ENCODE measurements around the gene CDH1. TPM values are rescaled to one million over a fixed set of nuclear protein-coding genes. Genes with fewer than 3 reads are reported as not detected.

Gene CDH1
- total and polyA plus RNA-seq, 7 experiments from 2014 or later, result 0.34 to 1.3 (median 1.2) TPM; not detected in 4

DNA sequence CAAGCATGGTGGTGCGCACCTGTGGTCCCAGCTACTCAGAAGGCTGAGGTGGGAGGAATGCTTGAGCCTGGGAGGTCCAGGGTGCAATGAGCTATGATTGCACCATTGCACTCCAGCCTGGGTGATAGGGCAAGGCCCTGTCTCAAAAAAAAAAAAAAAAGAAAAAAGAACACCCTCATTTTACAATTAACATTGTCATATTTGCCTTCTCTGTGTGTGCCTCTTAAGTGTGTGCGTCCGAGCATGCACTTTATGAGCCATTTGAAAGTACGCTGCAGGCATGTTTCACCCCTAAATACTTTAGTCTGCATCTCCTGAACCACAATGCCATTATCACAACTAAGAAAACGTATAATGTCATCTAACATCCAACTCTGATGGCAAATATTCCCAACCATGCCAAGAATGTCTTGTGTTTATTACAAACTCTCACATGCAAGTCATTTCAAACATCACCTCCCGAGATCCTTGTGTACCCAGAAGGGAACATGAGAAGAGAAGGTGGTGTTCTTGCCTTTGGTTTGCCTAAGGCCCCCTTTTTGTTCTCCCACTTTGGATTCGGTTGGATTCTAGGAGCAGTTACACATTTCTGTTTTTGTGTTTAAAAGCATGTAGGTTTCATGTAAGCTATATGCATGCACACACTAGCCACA, 38.0 kb downstream of the CDH1 start:
- Histone ChIP-seq H3K27ac (ENCODE audit: low read depth, low read length) (no peak overlapping the region), H3K27me3 (ENCODE audit: control insufficient read depth in 2 of 2, insufficient read depth in 2 of 2, low read length in 2 of 2) (no peaks in the 10 kb centered on the region), H3K36me3 (ENCODE audit: control insufficient read depth in 2 of 3, insufficient read depth in 3 of 3, low read length in 3 of 3) (no peaks in the 10 kb centered on the region), H3K9me3 (ENCODE audit: control insufficient read depth in 2 of 3, low read length in 3 of 3) (no peaks in the 10 kb centered on the region), H3K4me3 (ENCODE audit: low read length) (no peak overlapping the region), H3K4me1 (ENCODE audit: control insufficient read depth in 2 of 2, insufficient read depth in 2 of 2, low read length in 2 of 2) (peaks cover 0 to 7% of the 10 kb centered on the region in 2 donors)
- Mint-ChIP-seq H3K4me3 (no peak overlapping the region), H3K27me3 (peaks cover 0 to 32% (median 4%) of the 10 kb centered on the region in 5 donors), H3K27ac (no peak overlapping the region), H3K9me3 (peaks cover 0 to 2% (median 0%) of the 10 kb centered on the region in 11 donors), H3K4me1 (peaks cover 0 to 20% (median 5%) of the 10 kb centered on the region in 7 donors), H3K36me3 (no peaks in the 10 kb centered on the region)
- intact Hi-C loops (cut with micrococcal nuclease), result no loop called here
- DNase-seq, result no peak
- ChIA-PET POLR2A (no interaction called here), CTCF (no interaction called here)
- no peak for ATAC-seq

GRCh38 chr16:68776821-68777485, 39.9 kb downstream of the CDH1 start:
- Histone ChIP-seq H3K4me3 (ENCODE audit: low read length) (no peak overlapping the region), H3K36me3 (ENCODE audit: control insufficient read depth in 2 of 3, insufficient read depth in 3 of 3, low read length in 3 of 3) (no peaks in the 10 kb centered on the region), H3K4me1 (ENCODE audit: control insufficient read depth in 2 of 2, insufficient read depth in 2 of 2, low read length in 2 of 2) (peaks cover 0 to 7% of the 10 kb centered on the region in 2 donors), H3K27ac (ENCODE audit: low read depth, low read length) (no peak overlapping the region), H3K9me3 (ENCODE audit: control insufficient read depth in 2 of 3, low read length in 3 of 3) (no peaks in the 10 kb centered on the region), H3K27me3 (ENCODE audit: control insufficient read depth in 2 of 2, insufficient read depth in 2 of 2, low read length in 2 of 2) (no peaks in the 10 kb centered on the region)
- Mint-ChIP-seq H3K9me3 (peaks cover 0 to 2% (median 0%) of the 10 kb centered on the region in 11 donors), H3K36me3 (no peaks in the 10 kb centered on the region), H3K27me3 (peaks cover 0 to 28% (median 3%) of the 10 kb centered on the region in 5 donors), H3K4me1 (peaks cover 0 to 20% (median 5%) of the 10 kb centered on the region in 7 donors), H3K4me3 (peak overlapping the region in 1 of 10 donors; percentile 49), H3K27ac (peak overlapping the region in 2 of 9 donors; percentile 1 to 20)
- ATAC-seq (peak; percentile 18), DNase-seq (no peak)
- POLR2A ChIA-PET, result no interaction called here
- CTCF ChIA-PET, result interaction anchor here (0.6 kb wide), 1 partner anchor 991 kb away, joined by 6 read pairs; no protein-coding TSS in a partner anchor
- intact Hi-C loops (cut with micrococcal nuclease), result loop anchor here in 1 of 2 donors (2.0 kb wide), 1 partner anchor 20 kb away; no protein-coding TSS in a partner anchor

GRCh38 chr16:68778551-68779231, 41.6 kb downstream of the CDH1 start:
- no peak for ATAC-seq
- CTCF ChIA-PET, result no interaction called here
- no peak overlapping the region for H3K4me3 Mint-ChIP-seq
- H3K9me3 Mint-ChIP-seq, result peaks cover 0 to 2% (median 0%) of the 10 kb centered on the region in 11 donors
- H3K4me1 ChIP-seq (ENCODE audit: control insufficient read depth in 2 of 2, insufficient read depth in 2 of 2, low read length in 2 of 2), result peaks cover 0 to 7% of the 10 kb centered on the region in 2 donors
- no peaks in the 10 kb centered on the region for H3K36me3 Mint-ChIP-seq
- DNase-seq, result no peak
- H3K9me3 ChIP-seq (ENCODE audit: control insufficient read depth in 2 of 3, low read length in 3 of 3), result no peaks in the 10 kb centered on the region
- no peak overlapping the region for H3K27ac ChIP-seq (ENCODE audit: low read depth, low read length)
- no peaks in the 10 kb centered on the region for H3K27me3 ChIP-seq (ENCODE audit: control insufficient read depth in 2 of 2, insufficient read depth in 2 of 2, low read length in 2 of 2)
- H3K36me3 ChIP-seq (ENCODE audit: control insufficient read depth in 2 of 3, insufficient read depth in 3 of 3, low read length in 3 of 3), result no peaks in the 10 kb centered on the region
- no peak overlapping the region for H3K4me3 ChIP-seq (ENCODE audit: low read length)
- peak overlapping the region in 1 of 9 donors; percentile 36 for H3K27ac Mint-ChIP-seq
- POLR2A ChIA-PET, result no interaction called here
- intact Hi-C loops (cut with micrococcal nuclease), result no loop called here
- peaks cover 0 to 23% (median 5%) of the 10 kb centered on the region in 7 donors for H3K4me1 Mint-ChIP-seq
- H3K27me3 Mint-ChIP-seq, result peaks cover 0 to 19% (median 0%) of the 10 kb centered on the region in 5 donors

DNA sequence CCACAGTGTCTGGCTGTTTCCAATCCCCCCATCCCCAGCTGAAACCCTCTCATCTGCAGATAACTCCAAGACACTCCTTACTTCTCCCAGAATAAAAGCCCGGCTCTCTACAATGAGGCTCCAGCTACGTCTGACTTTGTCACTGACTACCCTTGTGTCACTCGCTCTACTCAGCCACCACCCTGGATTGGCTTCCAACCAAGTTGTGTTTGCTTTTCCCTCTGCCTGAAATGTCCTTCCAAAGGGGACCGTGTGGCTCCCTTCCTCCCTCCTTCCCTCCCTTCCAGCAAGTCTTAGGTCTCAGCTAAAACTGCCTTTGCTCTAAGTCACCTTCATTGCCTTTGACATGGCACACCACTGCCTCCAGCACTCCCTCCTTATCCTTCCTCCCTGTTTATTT, 42.8 kb downstream of the CDH1 start:
- Mint-ChIP-seq H3K4me1 (peaks cover 0 to 23% (median 5%) of the 10 kb centered on the region in 7 donors), H3K36me3 (no peaks in the 10 kb centered on the region), H3K27ac (no peak overlapping the region), H3K27me3 (peaks cover 0 to 21% (median 0%) of the 10 kb centered on the region in 5 donors), H3K9me3 (peaks cover 0 to 2% (median 0%) of the 10 kb centered on the region in 11 donors), H3K4me3 (no peak overlapping the region)
- no peak overlapping the region for H3K27ac ChIP-seq (ENCODE audit: low read depth, low read length)
- ChIA-PET POLR2A (no interaction called here), CTCF (no interaction called here)
- H3K36me3 ChIP-seq (ENCODE audit: control insufficient read depth in 2 of 3, insufficient read depth in 3 of 3, low read length in 3 of 3), result no peaks in the 10 kb centered on the region
- H3K27me3 ChIP-seq (ENCODE audit: control insufficient read depth in 2 of 2, insufficient read depth in 2 of 2, low read length in 2 of 2), result no peaks in the 10 kb centered on the region
- intact Hi-C loops (cut with micrococcal nuclease), result no loop called here
- DNase-seq (no peak), ATAC-seq (no peak)
- no peaks in the 10 kb centered on the region for H3K9me3 ChIP-seq (ENCODE audit: control insufficient read depth in 2 of 3, low read length in 3 of 3)
- H3K4me3 ChIP-seq (ENCODE audit: low read length), result no peak overlapping the region
- H3K4me1 ChIP-seq (ENCODE audit: control insufficient read depth in 2 of 2, insufficient read depth in 2 of 2, low read length in 2 of 2), result peaks cover 0 to 7% of the 10 kb centered on the region in 2 donors

GRCh38 chr16:68781784-68782183, 44.7 kb downstream of the CDH1 start:
- Histone ChIP-seq H3K9me3 (ENCODE audit: control insufficient read depth in 2 of 3, low read length in 3 of 3) (no peaks in the 10 kb centered on the region), H3K36me3 (ENCODE audit: control insufficient read depth in 2 of 3, insufficient read depth in 3 of 3, low read length in 3 of 3) (no peaks in the 10 kb centered on the region), H3K27me3 (ENCODE audit: control insufficient read depth in 2 of 2, insufficient read depth in 2 of 2, low read length in 2 of 2) (no peaks in the 10 kb centered on the region), H3K27ac (ENCODE audit: low read depth, low read length) (no peak overlapping the region), H3K4me1 (ENCODE audit: control insufficient read depth in 2 of 2, insufficient read depth in 2 of 2, low read length in 2 of 2) (peaks cover 0 to 6% of the 10 kb centered on the region in 2 donors), H3K4me3 (ENCODE audit: low read length) (no peak overlapping the region)
- ATAC-seq, result no peak
- POLR2A ChIA-PET, result no interaction called here
- H3K27ac Mint-ChIP-seq, result no peak overlapping the region
- intact Hi-C loops (cut with micrococcal nuclease), result no loop called here
- CTCF ChIA-PET, result no interaction called here
- H3K36me3 Mint-ChIP-seq, result no peaks in the 10 kb centered on the region
- no peak for DNase-seq
- peaks cover 0 to 11% (median 0%) of the 10 kb centered on the region in 11 donors for H3K9me3 Mint-ChIP-seq
- H3K27me3 Mint-ChIP-seq, result peaks cover 0 to 16% (median 0%) of the 10 kb centered on the region in 5 donors
- H3K4me1 Mint-ChIP-seq, result peaks cover 0 to 13% (median 3%) of the 10 kb centered on the region in 7 donors
- no peak overlapping the region for H3K4me3 Mint-ChIP-seq

DNA sequence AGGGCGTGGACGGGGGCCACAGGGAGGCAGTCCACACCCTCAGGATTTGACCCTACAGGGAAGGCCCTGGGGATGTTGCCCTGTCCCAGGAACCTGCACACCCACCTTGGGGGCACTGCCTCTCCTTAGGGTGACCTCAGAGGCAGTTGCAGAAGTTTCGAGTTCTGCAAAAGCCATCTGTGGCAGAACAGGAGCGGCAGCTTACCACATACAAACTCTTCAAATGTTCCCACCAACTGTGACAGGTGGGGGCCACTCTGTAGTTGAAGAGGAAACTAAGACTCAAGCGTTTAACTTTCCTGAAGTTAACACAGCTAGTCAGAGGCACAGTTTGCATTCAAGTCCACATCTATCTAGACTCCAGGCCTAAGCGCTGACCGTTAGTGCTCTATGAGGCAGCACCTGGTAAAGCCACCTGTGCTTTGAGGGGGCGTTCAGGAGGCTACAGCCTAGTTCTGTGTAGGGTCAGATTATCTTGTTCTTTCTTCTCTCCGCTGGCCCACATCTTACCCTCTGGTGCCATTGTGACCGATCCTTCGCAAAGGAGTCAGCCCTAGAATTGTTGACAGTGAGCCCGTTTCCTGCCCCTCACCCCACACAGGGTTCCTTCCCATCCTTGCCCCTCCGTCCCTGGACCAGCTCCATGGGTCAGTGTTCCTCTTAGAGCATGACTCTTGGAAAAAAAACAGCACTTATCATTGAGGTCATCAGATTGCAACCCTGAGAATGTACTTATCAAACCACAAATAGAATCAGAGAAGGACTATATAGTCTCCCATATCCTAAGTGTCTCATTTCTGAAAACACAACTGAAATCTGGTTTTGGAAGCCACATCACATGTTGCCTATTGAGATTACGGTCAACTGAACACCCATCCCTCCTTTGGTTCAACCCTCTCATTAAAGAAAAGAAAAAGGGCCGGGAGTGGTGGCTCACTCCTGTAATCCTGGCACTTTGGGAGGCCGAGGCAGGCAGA, 45.4 kb downstream of the CDH1 start:
- no peaks in the 10 kb centered on the region for H3K36me3 ChIP-seq (ENCODE audit: control insufficient read depth in 2 of 3, insufficient read depth in 3 of 3, low read length in 3 of 3)
- Mint-ChIP-seq H3K9me3 (peaks cover 0 to 11% (median 0%) of the 10 kb centered on the region in 11 donors), H3K4me1 (peaks cover 0 to 10% (median 0%) of the 10 kb centered on the region in 7 donors), H3K36me3 (no peaks in the 10 kb centered on the region), H3K4me3 (no peak overlapping the region), H3K27me3 (peaks cover 0 to 16% (median 0%) of the 10 kb centered on the region in 5 donors), H3K27ac (no peak overlapping the region)
- ChIA-PET POLR2A (no interaction called here), CTCF (no interaction called here)
- H3K27me3 ChIP-seq (ENCODE audit: control insufficient read depth in 2 of 2, insufficient read depth in 2 of 2, low read length in 2 of 2), result no peaks in the 10 kb centered on the region
- no peak overlapping the region for H3K4me3 ChIP-seq (ENCODE audit: low read length)
- DNase-seq (no peak), ATAC-seq (peak; percentile 47)
- intact Hi-C loops (cut with micrococcal nuclease), result no loop called here
- no peaks in the 10 kb centered on the region for H3K4me1 ChIP-seq (ENCODE audit: control insufficient read depth in 2 of 2, insufficient read depth in 2 of 2, low read length in 2 of 2)
- H3K9me3 ChIP-seq (ENCODE audit: control insufficient read depth in 2 of 3, low read length in 3 of 3), result no peaks in the 10 kb centered on the region
- H3K27ac ChIP-seq (ENCODE audit: low read depth, low read length), result no peak overlapping the region
